Cardiac muscle cell (in vitro differentiated cells and primary cell): ENCODE results near the gene TRAP1. TPM values are rescaled to one million over a fixed set of nuclear protein-coding genes. Genes with fewer than 3 reads are reported as not detected.

Source experiments
- DNase-seq, 2 donors: peaks; one replicate each; pipeline versions ENCODE4 v3.0.0 to v3.0.0-alpha.2; 2010 to 2017; ENCODE audit warnings: low read depth in 1 of 2, low spot score in 1 of 2
- H3K27ac ChIP-seq: fragments of 200-600 bp; sonication (generic); 2 replicates; pipeline ENCODE4 v1.5.1; 2016
- H3K27me3 ChIP-seq: fragments of 200-600 bp; sonication (generic); 2 replicates; pipeline ENCODE4 v1.6.0; 2016; ENCODE audit warnings: control low read depth
- H3K36me3 ChIP-seq: fragments of 200-600 bp; sonication (generic); 2 replicates; pipeline ENCODE4 v1.5.1; 2016; ENCODE audit warnings: control low read depth
- H3K4me1 ChIP-seq: fragments of 200-600 bp; sonication (generic); 2 replicates; pipeline ENCODE4 v1.8.1; 2017; ENCODE audit warnings: low read depth, mild to moderate bottlenecking, mixed run types
- H3K4me3 ChIP-seq: fragments of 200-600 bp; sonication (generic); 2 replicates; pipeline ENCODE4 v1.5.1; 2016; ENCODE audit warnings: mild to moderate bottlenecking
- H3K9me3 ChIP-seq: fragments of 200-600 bp; sonication (generic); 2 replicates; pipeline ENCODE4 v1.5.1; 2017; ENCODE audit warnings: low read depth, mild to moderate bottlenecking, control low read depth
- polyA plus RNA-seq: library from polyadenylated mRNA; unstranded; fragments of >200 nt; fragmentation: Nextera tagmentation; extraction: Ambion mirVana; gene quantifications from 2 replicates; pipeline ENCODE4 v1.2.1, GENCODE V29; 2016
- total RNA-seq: library from RNA; depleted of rRNA; stranded (reverse); fragments of >200 nt; gene quantifications from 2 replicates; pipeline ENCODE4 v1.2.3, GENCODE V29; 2016
- TF ChIP-seq, protein P1 (sequence below): IDR thresholded peaks from 2 replicates; pipeline ENCODE4 v1.5.1; 2012; ENCODE audit warnings: low read depth, mild to moderate bottlenecking, low read length

The TRAP1 gene
- total and polyA plus RNA-seq, 2 experiments from 2014 or later = 157 to 164 TPM

DNA sequence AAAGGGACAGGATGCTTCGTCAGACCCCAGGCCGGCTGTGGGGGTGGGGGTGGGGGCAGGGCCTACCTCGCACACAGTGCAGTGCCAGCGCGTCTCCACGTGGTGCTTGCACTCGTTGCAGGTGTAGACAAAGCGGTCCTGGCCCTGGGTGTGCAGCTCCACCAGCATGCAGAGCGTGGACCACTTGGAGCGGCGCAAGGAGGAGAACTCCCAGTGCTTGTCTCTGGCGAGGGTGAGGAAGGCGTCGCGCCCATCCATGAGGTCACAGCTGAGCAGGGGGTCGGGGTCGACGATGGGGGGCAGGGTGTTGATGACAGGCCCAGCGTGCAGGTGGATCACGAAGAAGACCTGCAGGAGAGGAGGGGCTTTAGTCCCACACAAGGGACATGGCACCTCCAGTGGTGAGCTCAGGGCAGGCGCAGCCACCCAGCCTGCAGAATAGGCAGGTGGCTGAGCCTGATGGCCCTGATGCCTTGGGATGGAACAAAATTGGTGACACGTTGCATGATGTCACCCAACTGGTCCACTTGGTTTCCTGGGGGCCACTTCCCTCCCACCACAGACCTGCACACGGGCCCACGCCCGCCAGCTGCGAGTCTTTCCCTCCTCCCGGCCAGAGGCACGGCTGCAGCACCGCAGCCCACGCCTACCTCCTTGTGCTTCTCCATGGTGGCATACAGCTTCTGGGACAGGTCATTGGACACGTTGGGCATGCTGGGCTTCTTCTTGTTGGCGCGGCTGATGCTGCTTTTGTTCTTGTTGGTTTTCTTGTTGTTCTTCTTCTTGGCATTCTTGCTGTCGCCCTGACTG, 14.0 kb upstream of the TRAP1 start:
- Histone ChIP-seq H3K27ac (no peak overlapping the region), H3K9me3 (no peaks in the 10 kb centered on the region), H3K36me3 (peaks cover 67% of the 10 kb centered on the region), H3K27me3 (no peaks in the 10 kb centered on the region), H3K4me3 (no peak overlapping the region), H3K4me1 (no peaks in the 10 kb centered on the region)
- TF ChIP-seq, protein P1, sequence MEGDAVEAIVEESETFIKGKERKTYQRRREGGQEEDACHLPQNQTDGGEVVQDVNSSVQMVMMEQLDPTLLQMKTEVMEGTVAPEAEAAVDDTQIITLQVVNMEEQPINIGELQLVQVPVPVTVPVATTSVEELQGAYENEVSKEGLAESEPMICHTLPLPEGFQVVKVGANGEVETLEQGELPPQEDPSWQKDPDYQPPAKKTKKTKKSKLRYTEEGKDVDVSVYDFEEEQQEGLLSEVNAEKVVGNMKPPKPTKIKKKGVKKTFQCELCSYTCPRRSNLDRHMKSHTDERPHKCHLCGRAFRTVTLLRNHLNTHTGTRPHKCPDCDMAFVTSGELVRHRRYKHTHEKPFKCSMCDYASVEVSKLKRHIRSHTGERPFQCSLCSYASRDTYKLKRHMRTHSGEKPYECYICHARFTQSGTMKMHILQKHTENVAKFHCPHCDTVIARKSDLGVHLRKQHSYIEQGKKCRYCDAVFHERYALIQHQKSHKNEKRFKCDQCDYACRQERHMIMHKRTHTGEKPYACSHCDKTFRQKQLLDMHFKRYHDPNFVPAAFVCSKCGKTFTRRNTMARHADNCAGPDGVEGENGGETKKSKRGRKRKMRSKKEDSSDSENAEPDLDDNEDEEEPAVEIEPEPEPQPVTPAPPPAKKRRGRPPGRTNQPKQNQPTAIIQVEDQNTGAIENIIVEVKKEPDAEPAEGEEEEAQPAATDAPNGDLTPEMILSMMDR = no peak
- no peak for DNase-seq

DNA sequence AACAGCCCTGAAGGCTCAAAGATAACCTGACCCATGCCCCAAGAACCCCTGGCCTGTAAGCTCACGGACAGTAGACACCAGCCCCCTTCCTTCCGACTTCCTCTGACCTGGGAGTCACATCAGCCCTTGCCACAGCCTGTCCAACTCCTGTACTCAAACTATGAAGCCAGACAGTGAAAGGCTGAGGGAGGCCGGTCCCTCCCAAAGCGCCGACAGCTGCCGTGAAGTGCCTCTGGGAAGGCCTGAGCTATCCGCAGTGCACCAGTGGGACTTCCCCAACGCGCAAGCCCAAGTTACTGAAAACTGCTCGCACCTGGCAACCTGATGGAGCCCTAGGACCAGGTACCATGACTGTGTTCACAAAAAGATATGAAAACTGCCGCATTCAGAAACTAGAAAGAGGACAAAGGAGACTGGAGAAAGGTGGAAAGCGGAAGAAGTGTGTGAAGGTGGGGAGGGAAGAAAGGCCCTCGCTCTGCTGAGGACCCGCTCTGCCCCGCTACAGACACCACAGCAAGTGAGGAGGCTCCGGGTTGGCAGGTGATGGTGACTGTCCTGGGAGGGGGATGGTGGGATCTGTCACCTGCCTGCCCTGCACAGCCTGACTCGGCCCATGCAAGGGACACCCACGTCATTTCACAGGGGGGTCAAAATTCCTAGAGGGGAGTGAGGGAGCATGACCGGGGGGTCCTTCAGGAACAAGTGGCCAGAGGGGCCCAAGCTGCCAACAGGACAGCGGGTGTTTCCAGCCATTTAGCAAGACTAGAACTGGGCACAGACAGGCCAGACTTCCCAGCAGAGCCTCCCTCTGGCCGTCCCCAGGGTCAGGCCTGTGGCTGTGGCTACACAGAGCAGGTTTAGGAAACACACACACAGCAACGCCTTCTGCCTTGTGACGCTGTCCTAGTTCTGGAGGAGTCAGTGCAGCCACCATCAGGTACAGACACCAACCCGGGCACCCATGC, 13.1 kb upstream of the TRAP1 start:
- no peak for DNase-seq
- Histone ChIP-seq H3K27me3 (no peaks in the 10 kb centered on the region), H3K4me3 (no peak overlapping the region), H3K36me3 (peaks cover 58% of the 10 kb centered on the region), H3K27ac (no peak overlapping the region), H3K9me3 (no peaks in the 10 kb centered on the region), H3K4me1 (no peaks in the 10 kb centered on the region)
- TF ChIP-seq, protein P1 = no peak

DNA sequence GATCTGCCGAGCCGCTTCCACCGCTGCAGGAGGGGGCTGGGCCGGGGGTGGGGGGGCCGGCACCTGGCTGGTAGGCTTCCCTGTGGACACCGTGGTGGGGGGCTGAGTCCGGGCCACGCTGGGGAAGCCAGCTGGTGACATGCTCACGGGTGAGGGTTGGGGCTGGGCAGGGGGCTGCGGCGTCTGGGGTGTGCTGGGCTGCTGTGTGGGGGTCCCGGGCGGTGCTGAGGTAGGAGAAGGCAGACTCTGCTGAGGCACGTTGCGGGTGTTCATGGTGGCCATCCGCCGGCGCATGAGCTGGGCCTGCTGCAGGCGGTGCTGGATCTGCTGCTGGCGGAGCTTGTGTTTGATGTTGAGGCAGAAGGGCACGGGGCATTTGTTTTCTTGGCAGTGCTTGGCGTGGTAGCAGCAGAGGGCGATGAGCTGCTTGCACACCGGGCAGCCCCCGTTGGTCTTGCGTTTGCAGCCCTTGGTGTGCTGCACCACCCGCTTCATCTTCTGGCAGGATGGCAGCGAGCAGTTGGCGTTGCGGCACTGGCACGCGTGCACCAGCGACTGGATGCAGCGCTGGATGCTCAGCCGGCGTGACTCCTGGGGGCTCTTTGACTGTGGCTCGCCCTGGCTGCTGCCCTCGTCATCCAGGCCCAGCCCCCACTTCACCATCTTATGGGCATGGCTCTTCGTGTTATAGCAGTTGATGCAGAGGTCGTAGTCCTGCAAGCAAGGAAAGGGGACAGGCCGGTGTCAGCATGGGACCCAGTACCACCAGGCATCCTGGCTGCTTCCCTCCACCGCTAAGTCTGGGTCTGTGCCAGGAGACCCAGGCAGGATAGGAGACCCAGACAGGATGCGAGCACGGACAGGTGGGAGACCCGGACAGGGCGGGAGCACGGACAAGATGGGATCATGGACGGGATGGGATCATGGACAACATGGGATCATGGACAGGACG, 12.1 kb upstream of the TRAP1 start:
- no peaks in the 10 kb centered on the region for H3K9me3 ChIP-seq

DNA sequence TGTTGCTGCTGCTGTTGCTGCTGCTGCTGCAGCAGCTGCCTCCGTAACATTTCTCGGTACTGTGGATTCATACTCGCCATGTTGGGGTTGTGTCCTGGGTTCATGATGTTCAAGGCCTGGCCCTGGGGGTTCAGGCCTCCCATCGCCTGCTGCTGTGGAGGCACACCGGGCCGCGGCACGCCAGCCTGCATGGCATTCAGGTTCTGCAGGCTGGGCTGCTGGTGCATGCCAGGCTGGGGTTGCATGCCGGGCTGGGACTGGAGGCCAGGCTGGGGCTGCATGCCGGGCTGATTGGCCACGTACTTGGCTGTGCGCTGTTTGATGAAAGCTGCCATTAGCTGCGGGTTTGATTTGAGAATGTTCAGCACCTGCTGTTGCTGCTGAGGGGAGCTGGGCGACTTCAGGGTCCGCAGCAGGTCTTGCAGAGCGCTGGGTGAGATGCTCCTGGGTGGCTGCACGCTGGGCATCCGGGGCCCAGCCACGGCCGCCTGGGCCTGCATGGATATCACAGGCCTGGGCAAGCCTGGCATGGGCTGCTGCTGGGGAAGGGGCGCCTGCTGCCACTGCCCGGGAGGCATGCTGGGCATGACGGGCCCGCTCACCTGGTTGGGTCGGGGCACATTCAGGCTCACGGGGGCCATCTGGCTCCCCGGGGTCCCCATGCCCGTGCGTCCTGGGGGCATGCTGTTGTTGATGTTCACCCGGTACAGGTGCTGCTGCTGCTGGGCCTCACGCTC, 11.3 kb upstream of the TRAP1 start:
- H3K4me1 ChIP-seq = no peaks in the 10 kb centered on the region
- no peak overlapping the region for H3K27ac ChIP-seq
- no peak overlapping the region for H3K4me3 ChIP-seq
- no peak for DNase-seq
- H3K27me3 ChIP-seq = no peaks in the 10 kb centered on the region
- no peaks in the 10 kb centered on the region for H3K9me3 ChIP-seq
- H3K36me3 ChIP-seq = peaks cover 41% of the 10 kb centered on the region
- TF ChIP-seq, protein P1 = no peak

More for the DNA sequence above, 12.1 kb upstream of the TRAP1 start:
- Histone ChIP-seq H3K4me3 (no peak overlapping the region), H3K27ac (no peak overlapping the region), H3K36me3 (peaks cover 48% of the 10 kb centered on the region), H3K27me3 (no peaks in the 10 kb centered on the region), H3K4me1 (no peaks in the 10 kb centered on the region)
- TF ChIP-seq, protein P1 = no peak
- no peak for DNase-seq
